Measurements from ENCODE around the gene EMC9.

The EMC9 gene

DNA sequence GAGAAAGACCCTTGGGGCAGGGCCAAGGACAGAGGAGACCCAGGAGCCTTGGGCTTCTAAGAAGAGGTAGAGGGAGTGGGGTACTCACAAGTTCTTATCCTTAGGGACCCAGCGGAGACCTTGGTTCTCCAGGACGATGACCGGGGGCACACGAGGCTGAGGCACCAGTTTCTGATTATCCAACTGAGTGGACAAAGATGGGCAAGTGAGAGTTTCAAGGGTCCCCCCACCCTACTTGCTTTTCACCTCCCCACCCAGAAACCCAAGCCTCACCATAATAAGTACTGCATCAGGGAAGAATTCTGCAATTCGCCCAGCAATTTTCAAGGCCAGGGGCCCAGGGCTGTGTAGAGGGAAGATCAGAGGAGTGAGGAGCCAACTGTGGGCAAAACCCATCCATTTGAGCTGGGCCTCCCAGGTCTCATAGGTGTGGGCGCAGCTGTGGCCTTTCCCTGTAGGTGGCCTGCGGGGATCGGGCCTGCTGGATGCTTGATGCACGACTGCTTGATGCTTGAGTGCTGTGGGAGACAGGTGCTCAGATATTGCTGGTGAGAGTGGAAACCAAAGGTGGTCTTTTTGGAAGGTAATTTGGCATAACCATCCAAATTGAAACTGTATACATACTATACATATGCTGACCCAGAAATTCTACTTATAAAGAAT is 2.0 kb downstream of the EMC9 start:
- no peak for DNase-seq (ENCODE audit: extremely low read depth, low read depth)

DNA sequence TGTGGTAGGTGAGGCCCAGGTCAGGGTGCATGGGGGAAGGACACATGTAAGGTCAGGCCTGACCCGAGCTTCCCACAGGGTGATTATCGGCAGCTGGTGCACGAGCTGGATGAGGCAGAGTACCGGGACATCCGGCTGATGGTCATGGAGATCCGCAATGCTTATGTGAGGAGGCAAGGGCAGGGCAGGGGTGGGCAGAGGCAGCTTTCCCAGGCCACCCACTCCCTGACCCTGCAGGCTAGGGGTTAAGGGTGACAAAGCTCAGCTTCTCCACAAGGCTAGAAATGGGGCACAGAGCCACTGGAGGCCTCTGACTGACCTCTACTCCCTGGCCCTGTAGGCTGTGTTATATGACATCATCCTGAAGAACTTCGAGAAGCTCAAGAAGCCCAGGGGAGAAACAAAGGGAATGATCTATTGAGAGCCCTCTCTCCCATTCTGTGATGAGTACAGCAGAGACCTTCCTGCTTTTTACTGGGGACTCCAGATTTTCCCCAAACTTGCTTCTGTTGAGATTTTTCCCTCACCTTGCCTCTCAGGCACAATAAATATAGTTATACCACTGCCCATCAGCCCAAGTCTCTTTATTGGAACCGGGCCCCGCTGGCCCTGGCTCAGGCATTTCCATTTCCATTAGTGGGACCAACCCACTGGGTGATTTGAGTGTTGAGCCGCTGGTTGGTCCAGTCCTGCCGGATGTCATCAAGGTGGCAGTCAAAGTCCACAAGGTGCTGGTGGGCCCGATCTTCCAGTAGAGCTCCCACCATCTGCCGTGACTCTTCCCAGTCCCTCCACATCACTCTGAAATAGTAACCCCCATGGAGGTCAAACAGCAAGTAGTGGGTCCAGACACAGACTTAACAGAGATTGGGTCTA is 2.8 kb downstream of the EMC9 start:
- no peak for DNase-seq (ENCODE audit: extremely low read depth, low read depth)
- TF ChIP-seq, protein P1, sequence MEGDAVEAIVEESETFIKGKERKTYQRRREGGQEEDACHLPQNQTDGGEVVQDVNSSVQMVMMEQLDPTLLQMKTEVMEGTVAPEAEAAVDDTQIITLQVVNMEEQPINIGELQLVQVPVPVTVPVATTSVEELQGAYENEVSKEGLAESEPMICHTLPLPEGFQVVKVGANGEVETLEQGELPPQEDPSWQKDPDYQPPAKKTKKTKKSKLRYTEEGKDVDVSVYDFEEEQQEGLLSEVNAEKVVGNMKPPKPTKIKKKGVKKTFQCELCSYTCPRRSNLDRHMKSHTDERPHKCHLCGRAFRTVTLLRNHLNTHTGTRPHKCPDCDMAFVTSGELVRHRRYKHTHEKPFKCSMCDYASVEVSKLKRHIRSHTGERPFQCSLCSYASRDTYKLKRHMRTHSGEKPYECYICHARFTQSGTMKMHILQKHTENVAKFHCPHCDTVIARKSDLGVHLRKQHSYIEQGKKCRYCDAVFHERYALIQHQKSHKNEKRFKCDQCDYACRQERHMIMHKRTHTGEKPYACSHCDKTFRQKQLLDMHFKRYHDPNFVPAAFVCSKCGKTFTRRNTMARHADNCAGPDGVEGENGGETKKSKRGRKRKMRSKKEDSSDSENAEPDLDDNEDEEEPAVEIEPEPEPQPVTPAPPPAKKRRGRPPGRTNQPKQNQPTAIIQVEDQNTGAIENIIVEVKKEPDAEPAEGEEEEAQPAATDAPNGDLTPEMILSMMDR (IDR thresholded peaks at IDR 0.05; ENCODE audit: low read depth, low read length), result no peak

More for the DNA sequence above, 2.0 kb downstream of the EMC9 start:
- TF ChIP-seq, protein P1 (IDR thresholded peaks at IDR 0.05; ENCODE audit: low read depth, low read length), result no peak

DNA sequence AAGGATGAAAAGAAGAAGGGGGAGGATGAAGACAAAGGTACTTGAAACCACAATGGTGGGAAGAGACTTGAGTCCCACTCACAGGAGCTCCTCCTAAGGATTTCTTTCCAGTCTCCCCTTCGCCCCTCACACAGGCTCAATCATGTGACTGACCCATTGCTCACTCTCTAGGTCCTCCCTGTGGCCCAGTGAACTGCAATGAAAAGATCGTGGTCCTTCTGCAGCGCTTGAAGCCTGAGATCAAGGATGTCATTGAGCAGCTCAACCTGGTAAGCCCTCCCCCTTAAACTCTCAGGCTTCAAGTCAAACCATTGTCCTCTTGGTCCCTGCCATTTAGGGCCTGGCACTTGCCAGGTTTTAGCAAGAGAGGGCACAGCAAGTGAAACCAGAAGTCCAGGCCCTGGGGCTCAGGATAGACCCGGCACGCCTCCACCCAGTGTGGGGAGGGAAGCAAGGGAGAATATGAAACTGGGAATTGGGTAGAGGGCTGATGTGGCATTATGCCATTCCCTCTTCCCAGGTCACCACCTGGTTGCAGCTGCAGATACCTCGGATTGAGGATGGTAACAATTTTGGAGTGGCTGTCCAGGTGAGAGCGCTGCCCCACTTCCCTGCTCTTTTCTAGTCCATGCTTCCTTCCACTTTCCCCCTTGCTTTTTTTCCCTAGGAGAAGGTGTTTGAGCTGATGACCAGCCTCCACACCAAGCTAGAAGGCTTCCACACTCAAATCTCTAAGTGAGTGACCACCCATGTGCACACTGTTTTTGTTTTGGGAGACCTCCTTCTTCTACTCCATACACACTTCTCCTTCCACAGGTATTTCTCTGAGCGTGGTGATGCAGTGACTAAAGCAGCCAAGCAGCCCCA is 3.6 kb downstream of the EMC9 start:
- DNase-seq (ENCODE audit: extremely low read depth, low read depth), result no peak
- TF ChIP-seq, protein P1 (IDR thresholded peaks at IDR 0.05; ENCODE audit: low read depth, low read length), result no peak

DNA sequence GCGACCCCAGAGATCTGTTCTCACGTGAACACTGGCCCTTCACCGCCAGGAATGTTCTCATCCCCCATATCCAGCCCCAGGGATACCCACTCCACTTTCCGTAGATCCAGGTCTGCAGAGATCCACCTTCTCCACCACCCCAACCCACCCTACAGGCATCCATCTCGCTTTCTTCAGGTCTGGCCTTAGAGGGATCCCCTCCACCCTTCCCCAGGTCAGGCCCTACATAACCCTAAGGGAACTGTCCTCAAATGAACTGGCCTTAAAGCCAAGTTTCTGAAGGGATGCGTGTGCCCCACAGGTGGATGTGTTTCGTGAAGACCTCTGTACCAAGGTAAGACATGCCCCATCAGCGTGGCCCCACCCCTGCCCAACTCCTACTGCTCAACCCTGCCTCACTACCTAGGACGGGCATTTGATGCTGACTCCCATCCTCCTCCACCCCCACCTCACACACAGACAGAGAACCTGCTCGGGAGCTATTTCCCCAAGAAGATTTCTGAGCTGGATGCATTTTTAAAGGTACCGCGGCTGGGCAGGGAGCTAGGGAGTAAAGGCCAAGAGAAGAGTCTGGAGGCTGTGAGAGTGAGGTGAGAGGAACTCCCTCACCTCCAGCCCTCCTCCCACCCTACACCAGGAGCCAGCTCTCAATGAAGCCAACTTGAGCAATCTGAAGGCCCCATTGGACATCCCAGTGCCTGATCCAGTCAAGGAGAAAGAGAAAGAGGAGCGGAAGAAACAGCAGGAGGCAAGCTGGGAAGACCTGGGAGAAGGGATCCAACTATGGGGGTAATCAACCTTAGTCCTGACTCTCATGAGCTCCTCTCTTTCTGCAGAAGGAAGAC is 4.5 kb downstream of the EMC9 start:
- TF ChIP-seq, protein P1 (IDR thresholded peaks at IDR 0.05; ENCODE audit: low read depth, low read length), result no peak
- DNase-seq (ENCODE audit: extremely low read depth, low read depth), result no peak

DNA sequence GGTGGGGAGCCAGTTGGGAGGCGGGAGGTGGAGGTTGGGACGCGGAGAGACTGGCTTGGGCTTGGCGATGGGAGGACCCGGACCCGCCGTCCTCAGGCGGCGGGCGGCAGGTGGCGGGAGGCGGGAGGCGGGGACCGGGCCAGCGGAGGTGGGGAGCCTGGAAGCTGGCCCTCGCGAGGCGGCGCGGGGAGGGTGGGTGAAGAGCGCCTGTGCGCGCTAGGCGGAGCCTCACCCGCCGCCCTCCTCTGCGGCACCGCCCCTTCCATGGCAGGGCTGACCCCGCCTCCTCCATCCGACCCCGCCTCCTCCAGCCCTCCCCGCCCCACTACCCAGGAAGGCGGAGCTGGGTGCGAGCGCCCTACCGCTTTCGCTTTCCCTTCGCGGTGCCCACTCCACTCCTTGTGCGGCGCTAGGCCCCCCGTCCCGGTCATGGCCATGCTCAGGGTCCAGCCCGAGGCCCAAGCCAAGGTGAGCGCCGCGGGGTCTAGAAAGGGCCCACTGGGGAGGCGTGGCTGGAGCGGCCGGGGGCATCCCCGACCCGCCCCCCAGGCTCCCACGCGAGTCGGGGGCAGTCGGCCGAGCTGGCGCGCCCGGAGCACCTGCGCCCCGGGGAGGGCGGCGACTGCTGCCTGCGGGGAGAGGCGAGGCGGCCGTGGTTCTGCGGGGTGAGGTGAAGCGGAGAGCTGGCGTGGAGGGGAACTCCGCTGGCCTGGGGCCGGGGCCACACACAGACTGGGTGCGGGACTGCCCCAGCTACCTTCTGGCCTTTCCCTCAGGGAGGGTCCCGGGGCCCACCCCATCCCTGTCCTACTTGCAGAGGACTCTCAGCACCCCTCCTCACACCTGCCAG is 5.3 kb downstream of the EMC9 start, which contains the start of gene PSME1:
Gene PSME1 (plus strand): TSS at position 361 of the 850 bp plus-strand sequence. CDS start 69 bp downstream, at position 430.
- TF ChIP-seq, protein P1 (IDR thresholded peaks at IDR 0.05; ENCODE audit: low read depth, low read length), result no peak

DNA sequence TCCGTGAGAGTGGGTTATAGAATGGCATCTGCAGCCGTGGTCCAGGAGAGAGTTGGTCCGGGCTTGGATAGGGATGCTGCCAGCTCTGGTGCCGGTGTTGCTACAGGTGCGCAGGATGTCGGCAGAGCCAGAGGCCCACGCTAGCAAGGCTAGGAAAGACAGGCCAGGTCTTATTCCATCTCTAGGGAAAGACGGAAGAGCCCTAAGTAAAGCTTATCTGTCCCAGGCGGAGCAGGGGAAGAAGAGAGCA is 5.9 kb downstream of the EMC9 start:
- TF ChIP-seq, protein P1 (IDR thresholded peaks at IDR 0.05; ENCODE audit: low read depth, low read length), result no peak
- DNase-seq (ENCODE audit: extremely low read depth, low read depth), result no peak

More for the DNA sequence above, 5.3 kb downstream of the EMC9 start, which contains the start of gene PSME1:
- peak; percentile 63 for DNase-seq (ENCODE audit: extremely low read depth, low read depth)
